A673 (cell line): ENCODE measurements around the gene SLAIN2. TPM values are rescaled to one million over a fixed set of nuclear protein-coding genes. Genes with fewer than 3 reads are reported as not detected.
"Not testable (repeated sequence)": the region's sequence is repeated elsewhere in the genome, so short reads cannot be mapped to it uniquely, and the experiment has no call there.

Source experiments
- BruUV-seq: library from RNA; stranded (reverse); fragments of 400-500 nt; replicated peaks from 2 replicates; lab custom pipeline; 2021; lab: Mats Ljungman, UMichigan
- CTCF ChIA-PET: fragments of 300-600 bp; sonication (Branson Sonifier 250); formaldehyde crosslinking; loops from one replicate; lab custom pipeline; 2022; ENCODE audit warnings: antibody characterized with exemption; lab: Charles Lee
- POLR2A ChIA-PET: fragments of 300-600 bp; sonication (Branson Sonifier 250); formaldehyde crosslinking; loops from one replicate; lab custom pipeline; 2022; ENCODE audit warnings: antibody characterized with exemption; ENCODE audit not compliant: low non-redundant PET; lab: Charles Lee
- DNase-seq: peaks from one replicate; pipeline ENCODE4 v3.0.0-alpha.2; 2015; ENCODE audit warnings: low spot score
- H3K27ac ChIP-seq: fragments of 200-600 bp; sonication (generic); 2 replicates; pipeline ENCODE4 v1.5.1; 2016; ENCODE audit warnings: mixed run types, low read depth, mild to moderate bottlenecking, mixed read lengths, antibody characterized with exemption, low read length; ENCODE audit not compliant: poor library complexity, severe bottlenecking
- H3K27me3 ChIP-seq: fragments of 200-600 bp; sonication (generic); replicated peaks from 2 replicates; pipeline ENCODE4 v1.6.1; 2017; ENCODE audit warnings: mixed run types, low read depth, mild to moderate bottlenecking, mixed read lengths, antibody characterized with exemption, low read length; ENCODE audit not compliant: insufficient read depth, poor library complexity
- H3K36me3 ChIP-seq: fragments of 200-600 bp; sonication (generic); 2 replicates; pipeline ENCODE4 v1.6.1; 2016; ENCODE audit warnings: mixed run types, mild to moderate bottlenecking, mixed read lengths, antibody characterized with exemption, low read length; ENCODE audit not compliant: insufficient read depth, poor library complexity, severe bottlenecking
- H3K4me1 ChIP-seq: fragments of 200-600 bp; sonication (generic); 2 replicates; pipeline ENCODE4 v1.6.1; 2017; ENCODE audit warnings: mixed run types, mild to moderate bottlenecking, mixed read lengths, antibody characterized with exemption, low read length; ENCODE audit not compliant: insufficient read depth, poor library complexity, severe bottlenecking
- H3K4me3 ChIP-seq: fragments of 200-600 bp; sonication (generic); 2 replicates; pipeline ENCODE4 v1.5.1; 2016; ENCODE audit warnings: low read depth, mixed run types, mild to moderate bottlenecking, mixed read lengths, low read length; ENCODE audit not compliant: poor library complexity, severe bottlenecking
- H3K9me3 ChIP-seq: fragments of 200-600 bp; sonication (generic); 2 replicates; pipeline ENCODE4 v1.6.1; 2016; ENCODE audit warnings: mixed run types, low read depth, mild to moderate bottlenecking, mixed read lengths, antibody characterized with exemption, low read length; ENCODE audit not compliant: poor library complexity, severe bottlenecking
- EZH2 ChIP-seq: fragments of 200-600 bp; sonication (generic); IDR thresholded peaks from 2 replicates; pipeline ENCODE4 v1.6.1; 2017; ENCODE audit warnings: borderline replicate concordance, low read depth, mild to moderate bottlenecking, mixed read lengths, antibody characterized with exemption, low read length; ENCODE audit not compliant: poor library complexity, severe bottlenecking
- intact Hi-C: fragments of 100-400 bp; cut with micrococcal nuclease; formaldehyde crosslinking; loops from one replicate; pipeline ENCODE4 v1.10.0; 2022; ENCODE audit not compliant: unreplicated experiment
- total RNA-seq: library from RNA; stranded (reverse); gene quantifications from 2 replicates; pipeline ENCODE4 v1.2.3, GENCODE V29; 2021
- TF ChIP-seq, protein P1 (sequence below): fragments of 300-800, 200-600 bp; sonication (generic); conservative IDR thresholded peaks from 2 replicates; pipeline ENCODE4 v1.5.1; 2017; ENCODE audit warnings: low read depth, mild to moderate bottlenecking, antibody characterized with exemption, low read length, moderate library complexity, mixed read lengths

SLAIN2 gene
- total RNA-seq, 1 experiment from 2014 or later = 74.0 TPM

DNA sequence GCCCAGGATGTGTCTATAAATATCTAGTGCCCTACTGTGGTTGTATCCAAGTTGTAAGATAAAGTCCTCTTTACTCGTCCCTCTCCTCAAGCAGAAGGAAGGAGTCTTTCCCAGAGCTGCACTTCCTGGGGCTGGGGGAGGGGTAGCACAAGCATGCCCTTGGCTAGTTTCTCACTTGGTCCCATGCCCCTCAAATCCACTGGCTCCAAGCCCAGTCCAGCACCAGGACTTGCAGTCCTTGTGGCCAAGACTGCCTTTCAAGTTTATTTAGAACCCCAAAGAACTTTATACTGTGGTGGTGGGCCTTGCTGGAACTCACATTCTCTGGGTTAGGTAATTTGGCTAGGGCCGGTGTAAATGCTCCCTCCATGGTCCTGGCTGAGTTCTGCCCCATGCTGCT, 98.7 kb downstream of the SLAIN2 start:
- DNase-seq = no peak
- CTCF ChIA-PET = no interaction called here
- Histone ChIP-seq H3K9me3 (no peaks in the 10 kb centered on the region), H3K36me3 (no peaks in the 10 kb centered on the region), H3K4me3 (no peak overlapping the region), H3K27me3 (no peaks in the 10 kb centered on the region), H3K4me1 (no peaks in the 10 kb centered on the region), H3K27ac (no peak overlapping the region)
- TF ChIP-seq, protein P1, sequence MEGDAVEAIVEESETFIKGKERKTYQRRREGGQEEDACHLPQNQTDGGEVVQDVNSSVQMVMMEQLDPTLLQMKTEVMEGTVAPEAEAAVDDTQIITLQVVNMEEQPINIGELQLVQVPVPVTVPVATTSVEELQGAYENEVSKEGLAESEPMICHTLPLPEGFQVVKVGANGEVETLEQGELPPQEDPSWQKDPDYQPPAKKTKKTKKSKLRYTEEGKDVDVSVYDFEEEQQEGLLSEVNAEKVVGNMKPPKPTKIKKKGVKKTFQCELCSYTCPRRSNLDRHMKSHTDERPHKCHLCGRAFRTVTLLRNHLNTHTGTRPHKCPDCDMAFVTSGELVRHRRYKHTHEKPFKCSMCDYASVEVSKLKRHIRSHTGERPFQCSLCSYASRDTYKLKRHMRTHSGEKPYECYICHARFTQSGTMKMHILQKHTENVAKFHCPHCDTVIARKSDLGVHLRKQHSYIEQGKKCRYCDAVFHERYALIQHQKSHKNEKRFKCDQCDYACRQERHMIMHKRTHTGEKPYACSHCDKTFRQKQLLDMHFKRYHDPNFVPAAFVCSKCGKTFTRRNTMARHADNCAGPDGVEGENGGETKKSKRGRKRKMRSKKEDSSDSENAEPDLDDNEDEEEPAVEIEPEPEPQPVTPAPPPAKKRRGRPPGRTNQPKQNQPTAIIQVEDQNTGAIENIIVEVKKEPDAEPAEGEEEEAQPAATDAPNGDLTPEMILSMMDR = no peak
- no peak for TF ChIP-seq EZH2
- POLR2A ChIA-PET = no interaction called here
- no TSS peak for BruUV-seq
- intact Hi-C loops = loop anchor here (10.0 kb wide), 1 partner anchor 525 kb away; no protein-coding TSS in a partner anchor

DNA sequence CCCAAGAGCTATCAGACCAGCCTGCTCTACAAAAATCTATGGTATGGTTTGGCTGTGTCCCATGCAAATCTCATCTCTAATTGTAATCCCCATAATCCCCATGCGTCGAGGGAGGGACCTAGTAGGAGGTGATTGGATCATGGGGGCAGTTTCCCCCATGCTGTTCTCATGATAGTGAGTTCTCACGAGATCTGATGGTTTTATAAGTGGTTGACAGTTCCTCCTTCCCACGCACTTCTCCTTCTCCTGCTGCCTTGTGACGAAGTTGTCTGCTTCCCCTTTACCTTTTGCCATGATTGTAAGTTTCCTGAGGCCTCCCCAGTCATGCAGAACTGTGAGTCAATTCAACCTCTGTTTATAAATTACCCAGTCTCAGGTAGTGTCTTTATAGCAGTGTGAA, 99.6 kb downstream of the SLAIN2 start:
- H3K27me3 ChIP-seq, H3K36me3 ChIP-seq, CTCF ChIA-PET, H3K27ac ChIP-seq, H3K4me3 ChIP-seq, BruUV-seq, H3K9me3 ChIP-seq, H3K4me1 ChIP-seq: not testable (repeated sequence)
- POLR2A ChIA-PET = interaction anchor here (0.6 kb wide), 1 partner anchor 538 kb away, joined by 4 read pairs; no protein-coding TSS in a partner anchor
- intact Hi-C loops = loop anchor here (10.0 kb wide), 1 partner anchor 524 kb away; no protein-coding TSS in a partner anchor
- DNase-seq = peak; percentile 8

GRCh38 chr4:48445704-48446103, 104.4 kb downstream of the SLAIN2 start:
- peaks cover 1% of the 10 kb centered on the region for H3K4me1 ChIP-seq
- no peaks in the 10 kb centered on the region for H3K36me3 ChIP-seq
- no TSS peak for BruUV-seq
- intact Hi-C loops = loop anchor here (5.0 to 10.0 kb wide), 2 partner anchors 97 to 519 kb away; no protein-coding TSS in a partner anchor
- no peak overlapping the region for H3K27ac ChIP-seq
- H3K9me3 ChIP-seq = no peaks in the 10 kb centered on the region
- no peaks in the 10 kb centered on the region for H3K27me3 ChIP-seq
- TF ChIP-seq EZH2 = no peak
- TF ChIP-seq, protein P1 = peak; percentile 55
- H3K4me3 ChIP-seq = no peak overlapping the region
- POLR2A ChIA-PET = no interaction called here
- DNase-seq = peak; percentile 29
- CTCF ChIA-PET = no interaction called here

DNA sequence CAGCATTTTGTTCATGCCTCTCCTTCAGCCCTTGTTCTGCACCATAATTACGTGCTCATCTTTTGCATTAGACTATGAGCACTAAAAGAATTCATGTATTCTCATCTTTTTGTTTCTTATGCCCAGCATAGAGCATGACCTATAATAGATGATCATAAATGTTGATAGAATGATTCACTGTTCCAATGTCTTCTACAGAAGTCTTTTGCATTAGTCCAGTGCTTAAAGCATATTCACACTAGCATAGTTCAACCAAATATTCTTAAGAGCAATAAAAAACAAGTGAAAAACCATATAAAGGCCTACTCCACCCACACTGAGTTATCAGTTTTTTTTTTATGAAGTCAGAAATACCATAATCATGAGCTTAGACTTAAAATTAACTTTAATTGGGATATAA, 105.3 kb downstream of the SLAIN2 start:
- no TSS peak for BruUV-seq
- no peak for DNase-seq
- Histone ChIP-seq H3K4me3 (no peak overlapping the region), H3K27me3 (no peaks in the 10 kb centered on the region), H3K9me3 (no peaks in the 10 kb centered on the region), H3K36me3 (no peaks in the 10 kb centered on the region), H3K4me1 (peaks cover 8% of the 10 kb centered on the region), H3K27ac (no peak overlapping the region)
- ChIA-PET POLR2A (no interaction called here), CTCF (interaction anchor here (0.6 to 0.9 kb wide), 4 partner anchors 21 to 488 kb away, joined by 3 to 9 read pairs (median 4); no protein-coding TSS in a partner anchor)
- intact Hi-C loops = loop anchor here (5.0 to 10.0 kb wide), 2 partner anchors 96 to 518 kb away; no protein-coding TSS in a partner anchor
- TF ChIP-seq EZH2 = no peak
- TF ChIP-seq, protein P1 = no peak
